ENCODE results near the gene GNLY.

DNA sequence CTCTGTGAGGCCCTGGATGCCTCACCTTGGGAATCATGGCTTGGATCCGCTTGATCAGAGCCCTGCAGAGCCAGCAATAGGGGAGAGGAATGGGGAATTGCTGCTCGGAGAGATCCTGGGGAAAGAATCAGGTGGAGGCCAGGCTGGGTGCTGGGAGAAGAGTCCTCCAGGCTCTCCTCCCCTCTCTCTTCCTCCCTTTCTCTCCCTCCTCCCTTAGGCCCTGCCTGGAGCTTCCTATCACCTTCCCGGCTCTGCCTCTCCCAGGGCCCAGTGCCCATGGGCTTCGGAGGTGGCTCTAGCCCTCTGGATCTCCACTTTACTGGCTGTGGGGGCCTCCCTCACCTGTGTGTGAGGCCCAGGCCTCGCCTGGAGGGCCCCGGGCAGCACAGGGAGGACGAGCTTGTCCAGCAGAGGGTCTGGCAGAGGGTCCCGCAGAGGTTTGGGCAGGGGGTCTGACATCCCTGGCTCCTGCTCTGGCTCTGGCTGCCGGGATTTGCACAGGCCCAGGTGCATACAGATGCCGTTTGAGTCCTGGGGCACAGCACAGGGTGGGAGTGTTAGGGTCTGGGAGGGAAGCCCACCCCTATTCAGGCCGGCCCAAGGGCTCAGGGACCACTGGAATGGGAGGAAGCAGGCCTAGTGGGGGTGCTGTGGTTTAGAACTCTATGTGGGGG, 28.8 kb upstream of the GNLY start:
- TF ChIP-seq, protein P1, sequence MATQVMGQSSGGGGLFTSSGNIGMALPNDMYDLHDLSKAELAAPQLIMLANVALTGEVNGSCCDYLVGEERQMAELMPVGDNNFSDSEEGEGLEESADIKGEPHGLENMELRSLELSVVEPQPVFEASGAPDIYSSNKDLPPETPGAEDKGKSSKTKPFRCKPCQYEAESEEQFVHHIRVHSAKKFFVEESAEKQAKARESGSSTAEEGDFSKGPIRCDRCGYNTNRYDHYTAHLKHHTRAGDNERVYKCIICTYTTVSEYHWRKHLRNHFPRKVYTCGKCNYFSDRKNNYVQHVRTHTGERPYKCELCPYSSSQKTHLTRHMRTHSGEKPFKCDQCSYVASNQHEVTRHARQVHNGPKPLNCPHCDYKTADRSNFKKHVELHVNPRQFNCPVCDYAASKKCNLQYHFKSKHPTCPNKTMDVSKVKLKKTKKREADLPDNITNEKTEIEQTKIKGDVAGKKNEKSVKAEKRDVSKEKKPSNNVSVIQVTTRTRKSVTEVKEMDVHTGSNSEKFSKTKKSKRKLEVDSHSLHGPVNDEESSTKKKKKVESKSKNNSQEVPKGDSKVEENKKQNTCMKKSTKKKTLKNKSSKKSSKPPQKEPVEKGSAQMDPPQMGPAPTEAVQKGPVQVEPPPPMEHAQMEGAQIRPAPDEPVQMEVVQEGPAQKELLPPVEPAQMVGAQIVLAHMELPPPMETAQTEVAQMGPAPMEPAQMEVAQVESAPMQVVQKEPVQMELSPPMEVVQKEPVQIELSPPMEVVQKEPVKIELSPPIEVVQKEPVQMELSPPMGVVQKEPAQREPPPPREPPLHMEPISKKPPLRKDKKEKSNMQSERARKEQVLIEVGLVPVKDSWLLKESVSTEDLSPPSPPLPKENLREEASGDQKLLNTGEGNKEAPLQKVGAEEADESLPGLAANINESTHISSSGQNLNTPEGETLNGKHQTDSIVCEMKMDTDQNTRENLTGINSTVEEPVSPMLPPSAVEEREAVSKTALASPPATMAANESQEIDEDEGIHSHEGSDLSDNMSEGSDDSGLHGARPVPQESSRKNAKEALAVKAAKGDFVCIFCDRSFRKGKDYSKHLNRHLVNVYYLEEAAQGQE (IDR thresholded peaks at IDR 0.05; ENCODE audit: insufficient read depth in 1 of 2, low read depth in 2 of 2, low read length in 2 of 2) = no peak
- TF ChIP-seq POLR2AphosphoS5 (IDR thresholded peaks at IDR 0.05; ENCODE audit: low read depth, low read length) = no peak
